SK-N-MC (cell line): ENCODE measurements around the gene EPX.

Experiments
- EZH2 ChIP-seq: fragments of 200-600 bp; sonication (generic); IDR thresholded peaks from one replicate; pipeline ENCODE4 v1.6.1; 2017; ENCODE audit warnings: antibody characterized with exemption
- POLR2AphosphoS5 ChIP-seq: IDR thresholded peaks from 2 replicates; pipeline ENCODE4 v1.6.1; 2012; ENCODE audit warnings: mild to moderate bottlenecking, low read depth, low read length, borderline replicate concordance

DNA sequence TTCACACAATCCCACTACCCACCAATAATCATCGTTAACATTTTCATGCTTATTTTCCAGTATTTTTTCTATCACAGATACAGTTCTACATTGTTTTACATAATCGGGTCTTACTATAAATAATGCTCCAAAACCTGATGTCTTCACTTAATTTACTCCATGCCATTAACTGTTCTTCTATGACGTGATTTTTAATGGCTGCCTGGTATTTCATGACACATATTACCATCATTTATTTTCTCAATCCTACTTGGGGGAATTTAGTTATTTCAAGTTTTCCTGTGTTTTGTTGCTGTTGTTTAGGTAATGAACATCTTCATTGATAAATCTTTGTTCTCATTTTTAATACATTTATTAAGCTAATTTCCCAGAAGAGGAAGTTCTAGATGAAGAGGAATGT, 60.6 kb downstream of the EPX start:
- no peak for TF ChIP-seq EZH2
- TF ChIP-seq POLR2AphosphoS5: no peak
